GM18507 (cell line): ENCODE measurements around the gene SUDS3.
A peak's percentile ranks its signal among the peaks of the same experiment; 100 is the strongest.
"Not testable (repeated sequence)": the region's sequence is repeated elsewhere in the genome, so short reads cannot be mapped to it uniquely, and the experiment has no call there.

ENCODE experiments used
- DNase-seq: peaks from one replicate; pipeline ENCODE4 v3.0.0; 2011; ENCODE audit warnings: low read depth; ENCODE audit not compliant: insufficient read length; ENCODE audit errors: extremely low spot score
- FAIRE-seq: peaks from 2 replicates; lab custom pipeline; 2011; peaks lifted over from hg19 to GRCh38; lab: Jason Lieb, UNC

The SUDS3 gene

GRCh38 chr12:118377021-118377883, 897 bp downstream of the SUDS3 start:
- FAIRE-seq, result no peak
- no peak for DNase-seq

DNA sequence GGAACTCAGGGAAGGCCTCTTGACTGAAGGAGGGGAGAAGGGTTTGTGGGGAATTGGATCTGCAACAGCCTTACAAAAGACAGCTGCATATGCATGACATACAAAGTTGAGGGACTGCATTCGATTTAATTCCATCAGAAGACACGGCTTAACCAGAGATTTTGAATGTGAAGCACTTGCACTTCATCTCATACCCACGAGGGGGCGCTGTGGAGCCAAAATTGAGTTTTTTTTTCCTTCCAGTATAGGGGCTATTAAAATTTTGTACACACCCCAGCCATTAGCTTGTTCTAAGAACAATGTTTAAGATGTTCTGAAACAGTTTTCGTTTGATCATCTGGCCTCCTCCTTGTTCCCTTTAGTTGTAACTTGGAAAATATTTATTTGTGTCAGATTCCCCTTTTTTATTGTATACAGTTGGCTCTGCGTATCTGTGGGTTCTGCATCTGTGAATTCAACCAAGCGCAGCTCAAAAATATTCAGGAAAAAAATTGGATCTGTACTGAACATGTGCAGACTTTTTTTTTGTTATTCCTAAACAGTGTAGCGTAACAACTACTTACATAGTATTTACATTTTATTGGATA, 1.6 kb downstream of the SUDS3 start:
- FAIRE-seq (peak; percentile 60), DNase-seq (peak; percentile 51)

DNA sequence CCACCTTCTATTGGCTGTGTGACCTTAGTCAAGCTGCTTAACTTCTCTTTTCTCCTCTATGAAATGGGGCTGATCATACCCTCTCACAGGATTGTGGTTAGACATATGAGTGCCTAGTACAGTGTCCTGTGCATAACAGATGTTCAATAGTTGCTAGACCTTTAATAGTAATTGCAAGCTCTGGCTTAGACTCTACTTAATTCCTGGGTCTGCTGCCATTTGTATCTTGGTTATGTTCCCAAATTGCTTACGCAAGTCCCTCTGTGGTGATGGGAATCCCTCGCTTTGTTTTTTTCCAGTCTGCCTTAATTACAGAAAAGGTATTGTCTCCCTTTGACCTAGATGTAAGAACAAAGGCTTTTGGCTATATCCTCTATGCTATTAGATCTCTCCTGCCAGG, 15.1 kb downstream of the SUDS3 start:
- no peak for FAIRE-seq
- DNase-seq, result no peak

GRCh38 chr12:118391836-118392235, 15.5 kb downstream of the SUDS3 start:
- no peak for FAIRE-seq
- no peak for DNase-seq

- no peak for FAIRE-seq
These were observed 21.5 kb downstream of the SUDS3 start for GRCh38 chr12:118397708-118398440.

GRCh38 chr12:118398524-118398923, 22.2 kb downstream of the SUDS3 start:
- no peak for DNase-seq
- no peak for FAIRE-seq

More at GRCh38 chr12:118397708-118398440, 21.5 kb downstream of the SUDS3 start:
- no peak for DNase-seq

- no peak for DNase-seq
- no peak for FAIRE-seq
These were observed 22.6 kb downstream of the SUDS3 start for GRCh38 chr12:118398940-118399339.

DNA sequence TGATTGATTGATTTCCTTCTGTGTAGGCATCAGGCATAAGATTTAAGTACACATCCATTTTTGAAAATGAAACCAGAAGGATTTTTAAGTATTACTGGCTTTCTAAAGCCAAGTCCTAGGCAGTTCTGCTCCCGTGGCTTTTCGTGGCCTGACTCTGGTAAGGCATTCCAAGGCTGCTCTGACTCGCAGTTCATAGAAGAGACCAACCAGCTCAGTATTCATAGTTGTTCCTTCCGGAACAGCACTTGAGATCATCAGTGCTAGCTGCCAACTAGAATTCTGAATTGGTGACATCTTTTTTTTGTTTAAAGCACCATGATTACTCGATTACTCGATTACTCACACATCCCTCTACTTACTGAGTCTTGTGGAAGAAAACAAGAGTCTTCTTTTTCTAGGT, 25.9 kb downstream of the SUDS3 start:
- FAIRE-seq (no peak), DNase-seq (no peak)

- DNase-seq (peak; percentile 17), FAIRE-seq (peak; percentile 88)
These were observed 28.6 kb downstream of the SUDS3 start for GRCh38 chr12:118404876-118405521.

- not testable (repeated sequence) for DNase-seq, FAIRE-seq
These were observed 31.9 kb downstream of the SUDS3 start for GRCh38 chr12:118408241-118408640.

GRCh38 chr12:118409834-118410233, 33.5 kb downstream of the SUDS3 start:
- FAIRE-seq, result no peak
- no peak for DNase-seq

DNA sequence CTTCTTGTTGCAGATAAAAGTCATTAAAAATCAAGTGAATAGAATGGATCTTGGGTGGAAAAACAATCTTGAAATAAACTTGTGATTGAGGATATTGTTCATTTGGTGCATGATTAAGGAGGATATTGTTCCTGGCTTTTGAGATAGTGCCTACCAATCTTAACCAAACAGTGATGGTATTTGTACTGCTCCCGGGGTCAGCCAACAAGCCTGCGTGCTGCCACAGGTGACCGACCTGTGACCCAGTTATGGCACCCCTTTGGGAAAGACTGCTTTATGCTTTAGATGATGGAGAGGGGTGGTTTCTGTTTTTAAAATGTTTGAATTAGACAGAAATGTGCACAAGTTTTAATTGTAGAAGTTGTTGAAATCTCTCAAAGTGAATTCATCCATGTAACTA, 41.6 kb downstream of the SUDS3 start:
- FAIRE-seq, result no peak
- no peak for DNase-seq

GRCh38 chr12:118418385-118419057, 42.2 kb downstream of the SUDS3 start:
- DNase-seq (no peak), FAIRE-seq (no peak)

GRCh38 chr12:118420673-118421072, 44.3 kb downstream of the SUDS3 start:
- DNase-seq, result no peak
- FAIRE-seq, result no peak

- DNase-seq (no peak), FAIRE-seq (no peak)
These were observed 48.5 kb downstream of the SUDS3 start for GRCh38 chr12:118424884-118425283.

GRCh38 chr12:118425364-118425763, 49.0 kb downstream of the SUDS3 start:
- FAIRE-seq (no peak), DNase-seq (no peak)

GRCh38 chr12:118427819-118428218, 51.5 kb downstream of the SUDS3 start:
- FAIRE-seq (no peak), DNase-seq (no peak)

DNA sequence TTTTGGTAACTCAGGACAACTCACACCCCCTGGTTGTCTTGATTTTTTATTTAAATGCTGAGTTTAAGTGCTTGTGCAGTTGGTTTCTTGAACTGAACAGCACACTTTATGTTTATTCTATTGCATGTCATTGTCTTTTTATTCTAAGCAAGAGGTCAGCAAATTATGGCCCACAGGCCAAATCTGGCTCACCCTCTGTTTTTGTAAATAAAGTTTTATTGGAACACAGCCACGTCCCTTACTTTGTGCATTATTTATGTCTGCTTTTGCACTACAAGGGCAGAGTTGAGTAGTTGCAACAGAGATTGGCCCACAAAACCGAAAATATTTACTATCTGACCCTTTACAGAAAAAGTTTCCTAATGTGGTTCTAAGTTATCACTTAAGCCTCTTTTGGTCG, 52.3 kb downstream of the SUDS3 start:
- no peak for FAIRE-seq
- no peak for DNase-seq

DNA sequence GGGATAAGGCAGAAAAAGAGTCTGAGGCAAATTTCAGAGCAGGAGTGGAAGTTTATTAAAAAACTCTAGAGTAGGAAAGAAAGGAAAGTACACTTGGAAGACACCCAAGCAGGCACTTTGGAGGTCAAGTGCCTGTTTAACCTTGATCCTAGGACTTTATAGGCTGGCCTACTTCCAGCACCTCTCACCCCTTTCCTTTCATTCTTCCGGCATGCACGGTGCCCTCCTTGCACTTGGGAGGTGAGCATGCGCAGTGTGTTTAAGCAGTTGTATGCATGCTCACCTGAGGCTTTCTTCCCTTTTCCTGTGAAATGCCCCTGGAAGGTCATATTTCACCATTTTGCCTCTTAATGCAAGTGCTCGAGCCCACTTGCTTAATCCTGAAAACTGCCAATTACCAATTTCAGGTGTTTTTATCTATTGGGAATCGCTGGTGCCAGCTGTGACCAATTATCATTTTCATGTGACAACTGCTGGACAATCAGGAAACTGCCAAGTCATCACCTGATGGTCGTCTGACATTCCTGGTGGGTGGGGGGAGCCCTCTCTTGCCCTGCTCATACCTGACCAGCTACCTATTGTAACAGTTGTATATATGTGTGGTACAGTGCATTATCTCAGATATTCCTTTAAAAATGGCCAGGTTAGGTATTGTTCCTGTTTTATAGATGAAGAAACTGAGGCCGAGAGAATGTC, 53.5 kb downstream of the SUDS3 start:
- no peak for FAIRE-seq
- DNase-seq, result no peak
